GM21367 (cell line): Measurements from ENCODE around the gene BSDC1.
"Not testable (repeated sequence)": the region's sequence is repeated elsewhere in the genome, so short reads cannot be mapped to it uniquely, and the experiment has no call there.

Source experiments
- ATAC-seq: cut with Tn5 transposase; IDR thresholded peaks from one replicate; pipeline ENCODE4 v1.9.1; 2021; ENCODE audit not compliant: unreplicated experiment

Gene BSDC1

DNA sequence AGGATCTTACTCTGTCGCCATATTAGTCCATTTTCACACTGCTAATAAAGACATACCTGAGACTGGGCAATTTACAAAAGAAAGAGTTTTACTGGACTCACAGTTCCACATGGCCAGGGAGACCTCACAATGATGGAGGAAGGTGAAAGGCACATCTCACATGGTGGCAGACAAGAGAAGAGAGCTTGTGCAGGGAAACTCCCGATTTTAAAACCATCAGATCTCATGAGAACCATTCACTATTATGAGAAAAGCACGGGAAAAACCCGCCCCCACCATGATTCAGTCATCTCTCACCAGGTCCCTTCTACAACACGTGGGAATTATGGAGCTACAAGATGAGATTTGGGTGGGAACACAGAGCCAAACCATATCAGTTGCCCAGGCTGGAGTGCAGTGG, 2.3 kb upstream of the BSDC1 start:
- not testable (repeated sequence) for ATAC-seq

GRCh38 chr1:32394890-32395432, 720 bp upstream of the BSDC1 start:
- ATAC-seq = no peak

DNA sequence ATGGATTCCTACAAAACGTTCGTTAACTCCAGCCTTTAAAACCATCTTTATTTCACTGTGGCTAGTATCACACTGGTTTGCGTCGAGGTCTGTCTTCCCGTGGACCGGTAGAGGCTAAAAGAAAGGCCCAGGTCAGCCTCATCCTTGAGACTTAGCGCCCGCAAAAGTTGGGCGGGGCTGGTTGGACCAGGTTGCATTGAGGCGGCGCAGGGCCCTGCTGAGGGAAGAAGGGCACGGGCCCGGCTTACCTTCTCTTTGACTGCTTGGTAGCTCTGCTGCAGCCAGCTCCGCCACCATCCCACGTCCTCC, 455 bp downstream of the BSDC1 start:
- peak; percentile 13 for ATAC-seq

GRCh38 chr1:32393136-32393535, 1.1 kb downstream of the BSDC1 start:
- ATAC-seq = no peak

DNA sequence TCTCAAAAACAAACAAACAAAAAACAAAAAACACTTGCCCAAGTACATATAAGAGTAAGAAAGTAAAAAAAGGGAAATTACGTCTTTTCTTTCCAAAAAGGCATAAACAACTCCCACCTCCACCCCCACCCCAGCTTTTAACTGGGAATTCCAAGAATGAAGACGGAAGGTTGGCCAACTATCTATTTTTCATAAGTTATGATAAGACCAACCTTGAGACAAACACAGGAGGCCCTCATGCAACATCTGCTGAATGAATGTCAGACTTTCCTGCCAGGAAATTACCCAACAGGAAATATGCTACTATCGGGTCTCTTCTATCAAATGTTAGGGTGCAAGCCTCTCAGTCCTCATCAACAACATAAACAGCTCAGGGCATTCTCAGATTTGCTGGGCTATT, 1.9 kb downstream of the BSDC1 start:
- no peak for ATAC-seq

DNA sequence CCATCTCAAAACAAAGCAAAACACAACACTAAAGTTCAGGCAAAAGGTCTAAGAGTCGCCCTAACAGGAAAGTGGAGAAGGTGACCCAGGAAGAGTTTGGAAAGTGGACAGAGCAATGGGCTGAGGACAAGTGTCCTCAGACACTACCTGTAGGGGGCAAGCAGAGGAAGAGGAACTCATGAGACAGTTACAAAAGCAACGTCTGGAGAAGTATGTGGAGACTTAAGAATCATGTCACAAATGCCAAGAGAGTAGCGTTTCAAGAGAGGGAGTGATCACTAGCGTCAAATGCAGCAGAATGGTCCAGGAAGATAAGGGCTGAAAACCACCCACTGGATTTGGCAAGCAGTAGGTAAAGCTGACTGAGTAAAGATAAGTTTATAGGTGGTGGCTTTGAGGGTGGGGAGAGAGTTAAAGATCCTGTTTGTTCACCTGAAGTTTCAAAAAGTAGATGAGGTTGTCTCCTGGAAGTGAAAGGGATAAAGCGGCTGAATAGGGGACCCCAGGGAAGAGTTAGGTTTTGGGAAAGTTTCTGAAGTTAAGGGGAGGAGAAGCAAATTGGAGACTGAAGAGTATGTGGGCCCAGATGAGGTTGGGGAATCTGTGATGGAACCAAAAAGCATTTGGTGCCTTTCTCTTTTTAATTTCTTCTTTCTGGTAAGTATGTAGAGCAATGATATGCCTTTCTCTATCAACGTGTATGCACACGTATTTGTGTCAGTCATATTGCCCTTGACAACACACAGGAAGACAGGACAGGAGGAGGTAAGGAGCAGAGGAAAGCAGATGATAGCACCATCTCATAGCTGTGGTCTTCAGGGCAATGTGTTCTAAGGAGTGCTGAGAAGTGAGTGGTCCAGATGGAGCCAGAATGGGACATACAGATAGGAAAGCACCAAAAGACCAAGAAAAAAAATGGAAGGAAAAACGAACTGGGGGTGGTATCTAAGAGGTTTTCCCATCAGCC, 3.1 kb downstream of the BSDC1 start:
- ATAC-seq = no peak

- no peak for ATAC-seq
Observed at GRCh38 chr1:32388641-32389040, 5.6 kb downstream of the BSDC1 start.

DNA sequence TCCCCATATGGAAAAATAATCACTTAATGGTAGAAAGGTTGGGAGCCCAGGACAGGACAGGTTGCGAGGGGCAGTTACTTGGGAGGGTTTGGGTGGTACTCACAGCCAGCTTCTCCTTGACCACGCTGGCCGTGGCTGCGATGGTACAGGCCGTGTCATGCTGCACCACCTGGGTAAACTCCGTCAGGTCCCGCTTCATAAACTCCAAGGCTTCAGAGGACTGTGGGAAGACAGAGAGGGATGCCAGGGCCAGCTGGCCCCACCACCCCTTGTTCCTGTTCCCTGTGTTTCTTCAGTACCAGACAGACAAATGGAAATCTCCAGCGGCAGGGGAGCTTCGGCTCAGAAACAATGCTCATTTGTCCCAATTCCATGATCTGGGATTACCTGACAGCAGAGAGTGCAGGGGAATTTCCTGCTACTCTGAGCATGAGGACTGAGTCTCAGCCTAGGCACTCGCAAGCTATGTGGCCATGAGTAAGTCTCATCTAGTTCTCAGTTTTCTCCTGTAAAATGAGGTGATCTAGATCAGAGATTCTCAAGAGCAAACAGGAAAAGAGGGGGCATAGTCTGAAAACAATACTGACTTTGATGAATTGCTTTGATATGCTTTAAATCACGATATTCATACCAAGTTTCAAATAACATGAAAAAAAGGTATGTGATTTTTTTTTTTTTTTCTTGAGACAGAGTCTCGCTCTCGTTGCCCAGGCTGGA, 7.4 kb downstream of the BSDC1 start:
- ATAC-seq = no peak

GRCh38 chr1:32380057-32380456, 14.2 kb downstream of the BSDC1 start:
- no peak for ATAC-seq

GRCh38 chr1:32377541-32378220, 16.6 kb downstream of the BSDC1 start:
- ATAC-seq = no peak

- no peak for ATAC-seq
Observed at GRCh38 chr1:32376199-32376598, 18.0 kb downstream of the BSDC1 start.

DNA sequence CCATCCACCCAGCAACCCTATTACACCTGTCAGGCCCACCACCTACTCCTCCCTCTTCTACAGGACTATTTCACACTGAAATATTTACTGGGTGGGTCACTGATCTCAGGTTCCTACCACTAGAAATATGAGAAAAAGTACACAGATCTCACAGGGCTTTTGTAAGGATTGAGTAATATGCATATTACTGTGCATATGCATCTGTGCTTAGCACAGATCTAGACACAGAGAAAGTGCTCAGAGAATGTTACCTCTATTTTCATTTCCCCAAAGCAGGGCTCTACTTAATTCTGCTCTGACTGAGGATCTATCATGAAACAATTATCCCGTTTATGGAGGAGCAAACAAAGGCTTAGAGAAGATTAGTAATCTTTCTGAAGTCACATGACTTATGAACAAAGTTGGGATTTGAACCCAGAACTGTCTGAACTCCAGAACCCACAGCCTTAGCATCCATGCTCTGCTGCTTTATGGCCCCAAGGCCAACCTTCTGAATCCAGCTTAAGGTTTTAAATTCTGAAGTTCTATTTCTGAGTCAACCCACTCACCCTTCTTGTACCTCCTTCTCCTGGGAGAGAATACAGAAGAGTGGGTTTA, 20.1 kb downstream of the BSDC1 start:
- ATAC-seq = no peak

- ATAC-seq = no peak
Observed at GRCh38 chr1:32372149-32372756, 22.0 kb downstream of the BSDC1 start.

- no peak for ATAC-seq
Observed at GRCh38 chr1:32367912-32368635, 26.2 kb downstream of the BSDC1 start.

DNA sequence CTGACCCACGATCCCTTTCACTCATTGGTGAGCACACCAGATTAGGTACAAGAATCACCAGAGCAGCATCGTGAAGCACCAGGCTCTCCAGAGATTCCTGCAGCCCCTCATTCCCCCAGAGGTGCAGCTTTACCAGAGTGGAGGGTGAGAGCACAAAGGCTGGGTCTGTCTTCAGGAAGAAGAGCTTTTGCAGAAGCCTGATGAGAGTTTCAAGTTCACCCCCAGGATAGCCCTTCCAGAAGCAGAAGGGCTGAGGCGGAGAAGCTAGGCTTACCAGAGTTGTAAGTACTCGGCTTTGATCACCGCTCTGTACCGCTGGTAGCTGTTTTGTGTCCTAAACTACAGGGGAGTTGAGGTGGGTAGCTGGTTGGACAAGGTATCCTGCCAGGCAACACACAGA, 28.8 kb downstream of the BSDC1 start:
- ATAC-seq = no peak

DNA sequence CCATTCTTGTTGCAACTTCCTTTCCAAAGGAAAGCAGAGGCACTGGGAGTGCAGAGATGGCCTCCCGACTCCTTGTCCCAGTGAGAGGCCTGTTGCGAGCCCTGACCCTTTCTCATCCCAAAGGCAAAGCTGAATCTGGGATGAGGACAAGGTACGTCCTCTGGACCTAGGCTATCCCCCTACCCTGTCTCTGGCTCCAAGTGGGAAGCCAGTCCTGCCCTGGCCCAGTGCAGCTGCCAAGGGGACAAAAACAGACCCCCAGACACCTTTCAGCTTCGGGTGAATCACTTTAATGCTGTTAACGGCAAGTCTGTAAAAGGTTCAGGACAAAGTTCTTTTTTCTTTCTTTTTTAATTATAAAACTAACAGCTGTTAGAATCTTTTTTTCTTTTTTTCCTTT, 29.4 kb downstream of the BSDC1 start:
- no peak for ATAC-seq

DNA sequence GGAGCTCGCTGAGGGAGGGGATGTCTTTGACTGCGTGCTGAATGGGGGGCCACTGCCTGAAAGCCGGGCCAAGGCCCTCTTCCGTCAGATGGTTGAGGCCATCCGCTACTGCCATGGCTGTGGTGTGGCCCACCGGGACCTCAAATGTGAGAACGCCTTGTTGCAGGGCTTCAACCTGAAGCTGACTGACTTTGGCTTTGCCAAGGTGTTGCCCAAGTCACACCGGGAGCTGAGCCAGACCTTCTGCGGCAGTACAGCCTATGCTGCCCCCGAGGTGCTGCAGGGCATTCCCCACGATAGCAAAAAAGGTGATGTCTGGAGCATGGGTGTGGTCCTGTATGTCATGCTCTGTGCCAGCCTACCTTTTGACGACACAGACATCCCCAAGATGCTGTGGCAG, 30.5 kb downstream of the BSDC1 start:
- ATAC-seq = no peak

- no peak for ATAC-seq
Observed at GRCh38 chr1:32362474-32363313, 31.5 kb downstream of the BSDC1 start, which contains the start of the genes FAM229A and TSSK3. Gene FAM229A (minus strand): TSS chr1:32362485. CDS start chr1:32362091, 394 bp downstream. Gene TSSK3 (plus strand): TSS chr1:32362539. CDS start chr1:32362702, 163 bp downstream.
